Lower lobe of right lung (tissue), 2 donors: ENCODE results near the gene HOMER1. TPM values are rescaled to one million over a fixed set of nuclear protein-coding genes. Genes with fewer than 3 reads are reported as not detected.

Experiments used
- ATAC-seq, 2 donors: fragments of 200-7000 bp; cut with Tn5 transposase; one replicate each; pipeline ENCODE4 v1.9.1; 2020 to 2022; ENCODE audit warnings: mild to moderate bottlenecking in 2 of 2, moderate library complexity in 2 of 2
- DNase-seq: peaks from one replicate; pipeline ENCODE4 v3.0.0-alpha.2; 2020
- H3K27ac ChIP-seq: fragments of 200-600 bp; one replicate; pipeline ENCODE4 v1.8.0; 2022
- H3K27me3 ChIP-seq: fragments of 200-600 bp; one replicate; pipeline ENCODE4 v1.8.0; 2022; ENCODE audit warnings: low read depth
- H3K36me3 ChIP-seq: fragments of 200-600 bp; one replicate; pipeline ENCODE4 v1.8.0; 2022; ENCODE audit warnings: mild to moderate bottlenecking
- H3K4me1 ChIP-seq: fragments of 200-600 bp; one replicate; pipeline ENCODE4 v1.8.0; 2022
- H3K4me3 ChIP-seq: fragments of 200-600 bp; one replicate; pipeline ENCODE4 v1.8.0; 2022; ENCODE audit warnings: mild to moderate bottlenecking
- H3K9me3 ChIP-seq: fragments of 200-600 bp; one replicate; pipeline ENCODE4 v1.8.0; 2022
- CTCF ChIP-seq: fragments of 200-600 bp; IDR thresholded peaks from one replicate; pipeline ENCODE4 v1.8.0; 2022; ENCODE audit warnings: antibody characterized with exemption, mild to moderate bottlenecking
- intact Hi-C: fragments of 100-400 bp; cut with DNase I; formaldehyde crosslinking; loops from one replicate; pipeline ENCODE4 v1.11.0; 2022
- total RNA-seq: library from RNA; stranded (reverse); fragmentation: NEBNext Ultra II Directional; extraction: Animal tissue kit (Norgen Biotek cat#: 25700); gene quantifications from one replicate; pipeline ENCODE4 v1.2.1, GENCODE V29; 2021
- donor health status: DM: no; HTN: yes; CAD: no; lungs with severe emphysema.

HOMER1 gene
- total RNA-seq, 1 donor from 2014 or later = 6.9 TPM

- Histone ChIP-seq H3K4me3 (no peak overlapping the region), H3K36me3 (no peaks in the 10 kb centered on the region), H3K9me3 (no peaks in the 10 kb centered on the region), H3K27me3 (no peaks in the 10 kb centered on the region), H3K4me1 (no peaks in the 10 kb centered on the region), H3K27ac (no peak overlapping the region)
- intact Hi-C loops = no loop called here
- ATAC-seq (no peak), DNase-seq (no peak)
- no peak for TF ChIP-seq CTCF
Observed at GRCh38 chr5:79333852-79334557, 179.9 kb downstream of the HOMER1 start.

DNA sequence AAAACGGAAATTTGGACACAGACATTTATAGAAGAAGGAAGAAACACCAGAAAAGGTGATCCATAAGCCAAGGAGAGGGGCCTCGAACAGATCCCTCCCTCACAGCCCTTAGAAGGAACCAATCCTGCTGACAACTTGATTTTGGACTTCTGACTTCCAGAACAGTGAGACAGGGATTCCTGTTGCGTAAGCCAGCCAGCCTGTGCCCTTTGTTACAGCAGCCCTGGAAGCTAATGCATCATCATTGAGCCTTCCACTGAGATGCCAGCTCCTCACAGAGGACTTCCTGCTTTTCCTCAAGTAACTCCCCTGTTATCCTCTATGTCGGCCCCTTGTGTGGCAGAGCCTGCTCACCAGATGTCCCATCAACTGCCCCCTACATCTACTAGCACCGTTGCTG, 183.9 kb downstream of the HOMER1 start:
- DNase-seq (no peak), ATAC-seq (no peak)
- no peaks in the 10 kb centered on the region for H3K4me1 ChIP-seq
- intact Hi-C loops = no loop called here
- no peak for TF ChIP-seq CTCF
- H3K27me3 ChIP-seq = no peaks in the 10 kb centered on the region
- no peaks in the 10 kb centered on the region for H3K36me3 ChIP-seq
- no peaks in the 10 kb centered on the region for H3K9me3 ChIP-seq
- H3K27ac ChIP-seq = no peak overlapping the region
- H3K4me3 ChIP-seq = no peak overlapping the region

DNA sequence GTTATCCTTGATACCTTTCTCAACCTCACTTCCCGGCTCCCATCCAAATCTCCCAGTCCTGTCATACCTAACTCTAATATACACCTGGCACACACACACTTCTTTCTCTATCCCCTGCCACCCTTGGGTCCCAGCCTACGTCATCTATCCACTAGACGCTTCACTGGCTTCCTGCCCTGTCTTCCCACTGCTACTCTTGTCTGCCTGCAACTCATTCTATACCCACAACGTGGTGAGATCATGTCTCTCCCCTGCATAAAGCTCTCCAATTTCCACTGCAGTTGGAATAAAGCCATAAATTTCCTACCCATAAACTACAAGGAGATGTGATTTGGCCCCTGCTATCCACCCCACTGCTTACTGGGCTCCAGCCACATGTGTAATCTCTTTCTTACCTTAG, 184.5 kb downstream of the HOMER1 start:
- no peaks in the 10 kb centered on the region for H3K9me3 ChIP-seq
- DNase-seq = no peak
- H3K27me3 ChIP-seq = no peaks in the 10 kb centered on the region
- no peaks in the 10 kb centered on the region for H3K36me3 ChIP-seq
- no peaks in the 10 kb centered on the region for H3K4me1 ChIP-seq
- no peak for TF ChIP-seq CTCF
- H3K27ac ChIP-seq = no peak overlapping the region
- no peak for ATAC-seq
- intact Hi-C loops = no loop called here
- no peak overlapping the region for H3K4me3 ChIP-seq

Other genes with a start within 250 kb of the HOMER1 start
- 66.7 TPM for gene TENT2, start 98.3 kb upstream of the HOMER1 start, total RNA-seq
- 2.0 TPM for gene CMYA5, start 175.7 kb upstream of the HOMER1 start, total RNA-seq